Keratinocyte (primary cell): ENCODE measurements around the gene VASP. TPM values are rescaled to one million over a fixed set of nuclear protein-coding genes. Genes with fewer than 3 reads are reported as not detected.

Source experiments
- DNase-seq: peaks from one replicate; pipeline ENCODE4 v3.0.0-alpha.2; 2011; ENCODE audit warnings: low read depth, missing footprints, low spot score
- FAIRE-seq: peaks from 2 replicates; lab custom pipeline; 2011; peaks lifted over from hg19 to GRCh38; lab: Jason Lieb, UNC
- H2AFZ ChIP-seq: 2 replicates; pipeline ENCODE4 v1.6.0; 2012; ENCODE audit warnings: low read length, control low read depth, inconsistent platforms; ENCODE audit not compliant: control insufficient read depth
- H3K27ac ChIP-seq: 2 replicates; pipeline ENCODE4 v1.5.1; 2011; ENCODE audit warnings: low read length; ENCODE audit not compliant: control insufficient read depth, insufficient read depth
- H3K27me3 ChIP-seq: 3 replicates; pipeline ENCODE4 v1.6.0; 2011; ENCODE audit warnings: low read length; ENCODE audit not compliant: control insufficient read depth, insufficient read depth; ENCODE audit errors: extremely low read depth
- H3K36me3 ChIP-seq, 2 experiments: 2 replicates in 1 of 2; 3 replicates in 1 of 2; pipeline ENCODE4 v1.5.1; 2011; ENCODE audit warnings: low read length in 2 of 2, mild to moderate bottlenecking in 1 of 2; ENCODE audit not compliant: control insufficient read depth in 2 of 2, insufficient read depth in 2 of 2; ENCODE audit errors: extremely low read depth in 1 of 2
- H3K4me1 ChIP-seq: 3 replicates; pipeline ENCODE4 v1.5.1; 2011; ENCODE audit warnings: low read length; ENCODE audit not compliant: control insufficient read depth, insufficient read depth; ENCODE audit errors: extremely low read depth
- H3K4me2 ChIP-seq: 3 replicates; pipeline ENCODE4 v1.6.0; 2011; ENCODE audit warnings: low read depth, low read length; ENCODE audit not compliant: control insufficient read depth, insufficient read depth; ENCODE audit errors: extremely low read depth
- H3K4me3 ChIP-seq, 3 experiments: fragments of 200-600 bp in 1 of 3; sonication (generic) in 1 of 3; 2 replicates in 2 of 3; 3 replicates in 1 of 3; pipeline ENCODE4 v1.5.1; 2011 to 2016; ENCODE audit warnings: low read length in 3 of 3, mild to moderate bottlenecking in 3 of 3, control low read depth in 2 of 3, inconsistent platforms in 1 of 3, low read depth in 1 of 3, mixed read lengths in 1 of 3, mixed run types in 1 of 3, moderate library complexity in 1 of 3; ENCODE audit not compliant: control insufficient read depth in 2 of 3, insufficient read depth in 2 of 3; ENCODE audit errors: extremely low read depth in 1 of 3
- H3K79me2 ChIP-seq: 2 replicates; pipeline ENCODE4 v1.6.0; 2012; ENCODE audit warnings: low read length; ENCODE audit not compliant: control insufficient read depth, insufficient read depth
- H3K9ac ChIP-seq: 3 replicates; pipeline ENCODE4 v1.6.0; 2011; ENCODE audit warnings: low read length; ENCODE audit not compliant: control insufficient read depth, insufficient read depth; ENCODE audit errors: extremely low read depth
- H3K9me1 ChIP-seq: 3 replicates; pipeline ENCODE4 v1.6.0; 2011; ENCODE audit warnings: low read length; ENCODE audit not compliant: control insufficient read depth, insufficient read depth; ENCODE audit errors: extremely low read depth
- H3K9me3 ChIP-seq: 2 replicates; pipeline ENCODE4 v1.5.1; 2012; ENCODE audit warnings: low read depth, low read length; ENCODE audit not compliant: control insufficient read depth
- H4K20me1 ChIP-seq: 3 replicates; pipeline ENCODE4 v1.6.0; 2011; ENCODE audit warnings: low read length; ENCODE audit not compliant: control insufficient read depth, insufficient read depth; ENCODE audit errors: extremely low read depth
- CTCF ChIP-seq, 3 experiments: IDR thresholded peaks in 1 of 3; conservative IDR thresholded peaks in 1 of 3; optimal IDR thresholded peaks in 1 of 3; 2 replicates in 2 of 3; 3 replicates in 1 of 3; pipeline versions ENCODE3 to v1.5.1; 2011; ENCODE audit warnings: low read length in 3 of 3, mild to moderate bottlenecking in 3 of 3, moderate library complexity in 2 of 3, control low read depth in 1 of 3, inconsistent platforms in 1 of 3; ENCODE audit not compliant: insufficient read depth in 2 of 3; ENCODE audit errors: extremely low read depth in 1 of 3
- EZH2 ChIP-seq: IDR thresholded peaks from one replicate; pipeline ENCODE4 v1.6.1; 2012; ENCODE audit warnings: inconsistent platforms, mild to moderate bottlenecking, low read length, moderate library complexity
- dilution Hi-C: fragments of 300-500 bp; cut with MboI; formaldehyde crosslinking; loops from one replicate; pipeline ENCODE4 v1.7.0; 2020; ENCODE audit warnings: low sequenced_read_pairs; ENCODE audit not compliant: extremely low pct_ligation_motif_present
- polyA plus RNA-seq, 5 experiments: library from polyadenylated mRNA; depleted of rRNA in 3 of 5; stranded (reverse) in 3 of 5; stranded (forward) in 1 of 5; unstranded in 1 of 5; fragments of >200 nt; gene quantifications; 1 replicate in 1 of 5; 2 replicates in 3 of 5; 3 replicates in 1 of 5; pipeline versions ENCODE4 v1.2.1 to v1.2.3, GENCODE V29; 2011 to 2012; ENCODE audit warnings: missing spikeins in 2 of 5, low read depth in 1 of 5, low replicate concordance in 1 of 5

The VASP gene
- polyA plus RNA-seq, 1 donor (not counting 4 experiments of a cell fraction or from before 2014, with no cell fraction given) = 99.0 TPM

- Histone ChIP-seq H3K4me1 (no peaks in the 10 kb centered on the region), H2AFZ (no peak overlapping the region), H3K9me1 (no peaks in the 10 kb centered on the region), H3K4me2 (no peak overlapping the region), H3K9ac (no peak overlapping the region), H3K79me2 (peaks cover 5% of the 10 kb centered on the region), H3K4me3 (no peak overlapping the region), H4K20me1 (no peaks in the 10 kb centered on the region), H3K9me3 (no peaks in the 10 kb centered on the region), H3K27ac (no peak overlapping the region), H3K27me3 (no peaks in the 10 kb centered on the region), H3K36me3 (peaks cover 2 to 7% of the 10 kb centered on the region in 2 experiments)
- no peak for DNase-seq
- no peak for TF ChIP-seq CTCF (optimal IDR thresholded peaks at IDR 0.05 in 1 of 3, IDR thresholded peaks at IDR 0.05 in 1 of 3, conservative IDR thresholded peaks at IDR 0.05 in 1 of 3; ENCODE audit: extremely low read depth in 1 of 3, insufficient read depth in 2 of 3, low read length in 3 of 3)
- TF ChIP-seq EZH2 = no peak
- no peak for FAIRE-seq
- dilution Hi-C loops = no loop called here
Observed at GRCh38 chr19:45560686-45561085, 53.4 kb downstream of the VASP start.

GRCh38 chr19:45564131-45564780, 57.0 kb downstream of the VASP start:
- TF ChIP-seq EZH2 (no peak), CTCF (optimal IDR thresholded peaks at IDR 0.05 in 1 of 3, IDR thresholded peaks at IDR 0.05 in 1 of 3, conservative IDR thresholded peaks at IDR 0.05 in 1 of 3; ENCODE audit: extremely low read depth in 1 of 3, insufficient read depth in 2 of 3, low read length in 3 of 3) (no peak)
- Histone ChIP-seq H3K9me3 (no peaks in the 10 kb centered on the region), H3K9me1 (no peaks in the 10 kb centered on the region), H3K4me3 (no peak overlapping the region), H3K79me2 (peaks cover 8% of the 10 kb centered on the region), H2AFZ (no peak overlapping the region), H3K4me1 (peaks cover 17% of the 10 kb centered on the region), H3K36me3 (peaks cover 2 to 7% of the 10 kb centered on the region in 2 experiments), H3K27ac (no peak overlapping the region), H4K20me1 (no peaks in the 10 kb centered on the region), H3K4me2 (no peak overlapping the region), H3K9ac (no peak overlapping the region), H3K27me3 (no peaks in the 10 kb centered on the region)
- dilution Hi-C loops = no loop called here
- DNase-seq = no peak
- no peak for FAIRE-seq
